Measurements from ENCODE around the gene YWHAQ.

Gene YWHAQ

GRCh38 chr2:9570182-9571060 is 60.4 kb downstream of the YWHAQ start:
- H3K27ac ChIP-seq: no peak overlapping the region
- TF ChIP-seq, protein P1, sequence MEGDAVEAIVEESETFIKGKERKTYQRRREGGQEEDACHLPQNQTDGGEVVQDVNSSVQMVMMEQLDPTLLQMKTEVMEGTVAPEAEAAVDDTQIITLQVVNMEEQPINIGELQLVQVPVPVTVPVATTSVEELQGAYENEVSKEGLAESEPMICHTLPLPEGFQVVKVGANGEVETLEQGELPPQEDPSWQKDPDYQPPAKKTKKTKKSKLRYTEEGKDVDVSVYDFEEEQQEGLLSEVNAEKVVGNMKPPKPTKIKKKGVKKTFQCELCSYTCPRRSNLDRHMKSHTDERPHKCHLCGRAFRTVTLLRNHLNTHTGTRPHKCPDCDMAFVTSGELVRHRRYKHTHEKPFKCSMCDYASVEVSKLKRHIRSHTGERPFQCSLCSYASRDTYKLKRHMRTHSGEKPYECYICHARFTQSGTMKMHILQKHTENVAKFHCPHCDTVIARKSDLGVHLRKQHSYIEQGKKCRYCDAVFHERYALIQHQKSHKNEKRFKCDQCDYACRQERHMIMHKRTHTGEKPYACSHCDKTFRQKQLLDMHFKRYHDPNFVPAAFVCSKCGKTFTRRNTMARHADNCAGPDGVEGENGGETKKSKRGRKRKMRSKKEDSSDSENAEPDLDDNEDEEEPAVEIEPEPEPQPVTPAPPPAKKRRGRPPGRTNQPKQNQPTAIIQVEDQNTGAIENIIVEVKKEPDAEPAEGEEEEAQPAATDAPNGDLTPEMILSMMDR (conservative IDR thresholded peaks at IDR 0.05; ENCODE audit: low read depth): no peak
- CTCF ChIA-PET: interaction anchor here (0.6 to 0.8 kb wide), 2 partner anchors 25 to 204 kb away, joined by 3 read pairs; no protein-coding TSS in a partner anchor
- no peak for DNase-seq (ENCODE audit: low spot score)
- POLR2A ChIA-PET (ENCODE audit: low non-redundant PET): interaction anchor here (1.3 kb wide), 1 partner anchor 60 kb away, joined by 7 read pairs; the partner anchor contains the start of gene YWHAQ

GRCh38 chr2:9565436-9566153 is 65.2 kb downstream of the YWHAQ start:
- ChIA-PET CTCF (interaction anchor here (0.6 kb wide), 1 partner anchor 11 kb away, joined by 3 read pairs; no protein-coding TSS in a partner anchor), POLR2A (ENCODE audit: low non-redundant PET) (no interaction called here)
- DNase-seq (ENCODE audit: low spot score): peak; percentile 78
- TF ChIP-seq, protein P1 (conservative IDR thresholded peaks at IDR 0.05; ENCODE audit: low read depth): no peak
- peak overlapping the region; percentile 90 for H3K27ac ChIP-seq

DNA sequence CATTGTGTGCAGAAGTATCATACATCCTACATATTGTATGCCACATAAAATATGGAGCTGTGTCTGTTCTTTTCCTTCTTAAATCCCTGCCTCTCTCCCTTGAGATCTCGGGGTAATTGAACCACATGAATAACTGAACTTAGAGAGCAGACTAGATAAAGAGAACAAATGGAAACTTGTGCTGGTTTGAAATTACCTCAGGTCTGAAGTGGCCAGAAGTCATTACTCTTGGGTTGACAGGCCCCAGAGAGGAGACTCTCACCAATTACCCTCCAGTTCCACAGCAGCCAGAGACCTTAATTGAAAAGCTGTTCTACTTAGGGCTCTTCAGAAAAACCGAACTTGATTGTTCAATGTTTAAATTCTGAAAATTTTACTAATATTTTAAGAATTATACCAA is 70.2 kb downstream of the YWHAQ start:
- TF ChIP-seq, protein P1 (conservative IDR thresholded peaks at IDR 0.05; ENCODE audit: low read depth): no peak
- CTCF ChIA-PET: interaction anchor here (1.2 kb wide), 1 partner anchor 210 kb away, joined by 4 read pairs; no protein-coding TSS in a partner anchor
- DNase-seq (ENCODE audit: low spot score): no peak
- POLR2A ChIA-PET (ENCODE audit: low non-redundant PET): no interaction called here
- H3K27ac ChIP-seq: no peak overlapping the region

DNA sequence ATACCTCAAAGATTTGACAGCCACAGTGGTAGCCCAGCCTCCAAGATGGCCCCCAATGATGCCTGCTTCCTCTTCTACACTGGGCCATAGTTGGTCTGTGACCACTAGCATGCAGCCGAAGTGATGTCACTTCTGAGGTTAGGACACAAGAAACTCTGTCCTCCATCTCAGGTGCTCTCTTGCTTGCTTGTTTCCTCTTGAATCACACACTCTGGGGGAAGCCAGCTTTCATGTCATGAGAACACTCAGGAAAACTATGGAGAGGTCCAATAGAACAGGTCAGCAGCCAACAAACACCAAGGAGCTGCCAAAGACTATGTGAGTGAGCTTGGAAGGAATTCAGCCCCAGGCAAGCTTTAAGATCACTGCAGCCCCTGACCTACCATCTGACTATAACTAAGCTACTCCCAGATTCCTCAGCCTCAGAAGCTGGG is 71.8 kb downstream of the YWHAQ start:
- TF ChIP-seq, protein P1 (conservative IDR thresholded peaks at IDR 0.05; ENCODE audit: low read depth): no peak
- POLR2A ChIA-PET (ENCODE audit: low non-redundant PET): interaction anchor here (0.6 to 0.7 kb wide), 2 partner anchors 364 to 538 kb away, joined by 3 to 7 read pairs; no protein-coding TSS in a partner anchor
- DNase-seq (ENCODE audit: low spot score): peak; percentile 64
- CTCF ChIA-PET: no interaction called here
- H3K27ac ChIP-seq: peak overlapping the region; percentile 80

DNA sequence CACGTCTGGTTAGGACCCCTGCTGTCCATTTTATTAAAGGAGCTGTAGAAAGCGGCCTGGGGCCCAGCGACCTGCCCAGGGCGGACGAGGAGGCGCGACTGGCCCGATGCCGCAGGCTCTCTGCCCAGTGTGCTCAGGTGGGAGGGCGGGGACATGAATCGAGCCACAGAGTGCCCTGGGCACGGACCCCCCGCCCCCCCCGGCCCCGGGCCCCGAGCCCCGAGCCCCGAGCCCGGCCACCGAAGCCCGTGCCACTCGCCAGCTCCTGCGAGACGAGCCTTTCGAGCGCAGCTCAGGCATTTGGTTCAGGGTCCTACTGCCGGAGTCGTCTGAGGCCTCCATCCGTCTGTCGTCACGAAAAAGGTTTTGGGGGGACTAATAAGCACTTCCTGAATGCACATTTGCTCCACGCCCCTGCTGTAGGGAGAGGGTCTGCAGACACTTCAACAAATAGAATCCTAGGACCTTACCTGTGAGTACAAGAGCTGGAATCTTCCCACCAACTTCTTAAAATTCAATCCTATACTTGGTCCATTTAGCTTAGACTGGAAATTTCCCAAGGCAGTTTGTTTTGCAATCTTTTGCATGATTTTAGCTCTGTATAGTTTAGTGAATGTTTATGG is 74.6 kb downstream of the YWHAQ start:
- TF ChIP-seq, protein P1 (conservative IDR thresholded peaks at IDR 0.05; ENCODE audit: low read depth): no peak
- CTCF ChIA-PET: interaction anchor here (1.0 kb wide), 1 partner anchor 218 kb away, joined by 5 read pairs; no protein-coding TSS in a partner anchor
- POLR2A ChIA-PET (ENCODE audit: low non-redundant PET): no interaction called here
- peak overlapping the region; percentile 96 for H3K27ac ChIP-seq
- peak; percentile 14 for DNase-seq (ENCODE audit: low spot score)
